PFSK-1 (cell line): ENCODE data around the gene STEAP1B.

Experiments used
- FOXP2 ChIP-seq: optimal IDR thresholded peaks from 2 replicates; pipeline ENCODE3; 2011; ENCODE audit warnings: borderline replicate concordance, control low read depth, inconsistent platforms; ENCODE audit not compliant: insufficient read depth; ENCODE audit errors: extremely low read length, extremely low read depth
- POLR2AphosphoS5 ChIP-seq: IDR thresholded peaks from 2 replicates; pipeline ENCODE4 v1.6.1; 2012; ENCODE audit warnings: low read depth, mild to moderate bottlenecking, control low read depth, low read length, moderate library complexity
- REST ChIP-seq, 2 experiments: IDR thresholded peaks; 2 replicates each; pipeline versions ENCODE4 v1.6.1 to v1.8.0; 2011 to 2012; ENCODE audit warnings: low read depth in 2 of 2, low read length in 2 of 2, control low read depth in 1 of 2, inconsistent platforms in 1 of 2, mild to moderate bottlenecking in 1 of 2, moderate library complexity in 1 of 2; ENCODE audit not compliant: insufficient read depth in 1 of 2
- SIN3A ChIP-seq: IDR thresholded peaks from 2 replicates; pipeline ENCODE4 v1.6.1; 2012; ENCODE audit warnings: mild to moderate bottlenecking, low read length, moderate library complexity, borderline replicate concordance; ENCODE audit not compliant: insufficient read depth
- TAF1 ChIP-seq: IDR thresholded peaks from 2 replicates; pipeline ENCODE4 v1.6.1; 2012; ENCODE audit warnings: low read length, control low read depth, borderline replicate concordance; ENCODE audit not compliant: insufficient read depth

STEAP1B gene

DNA sequence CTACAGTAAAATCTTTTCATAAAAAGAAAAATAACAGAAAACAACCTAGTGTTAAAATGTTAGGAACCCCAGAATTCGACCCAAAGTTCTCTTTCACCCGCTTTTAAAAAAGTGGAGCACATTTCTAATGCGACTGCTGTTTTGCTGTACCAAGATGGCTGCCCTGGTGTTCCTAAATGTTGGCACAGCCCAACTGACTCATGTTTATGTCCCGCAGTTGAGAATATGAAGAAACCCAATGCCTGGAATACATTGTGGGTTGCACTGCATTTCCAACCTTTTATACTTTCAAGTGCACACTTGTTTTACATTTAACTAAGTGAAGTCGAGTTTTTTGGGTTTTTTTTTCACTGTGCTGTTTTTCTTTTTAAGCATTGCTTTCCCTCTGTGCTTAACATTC is 944 bp downstream of the STEAP1B start:
- TF ChIP-seq TAF1 (no peak), SIN3A (no peak), POLR2AphosphoS5 (no peak), REST (IDR thresholded peaks at IDR 0.05; ENCODE audit: insufficient read depth in 1 of 2, low read depth in 2 of 2, low read length in 2 of 2) (no peak), FOXP2 (no peak)

- TF ChIP-seq SIN3A (no peak), REST (IDR thresholded peaks at IDR 0.05; ENCODE audit: insufficient read depth in 1 of 2, low read depth in 2 of 2, low read length in 2 of 2) (no peak), POLR2AphosphoS5 (no peak), TAF1 (no peak), FOXP2 (no peak)
Measured at GRCh38 chr7:22488643-22489462, 11.1 kb downstream of the STEAP1B start.

GRCh38 chr7:22487978-22488642 is 11.9 kb downstream of the STEAP1B start:
- TF ChIP-seq POLR2AphosphoS5: no peak
- TF ChIP-seq FOXP2: no peak
- no peak for TF ChIP-seq REST (IDR thresholded peaks at IDR 0.05; ENCODE audit: insufficient read depth in 1 of 2, low read depth in 2 of 2, low read length in 2 of 2)
- TF ChIP-seq TAF1: no peak
- TF ChIP-seq SIN3A: no peak

DNA sequence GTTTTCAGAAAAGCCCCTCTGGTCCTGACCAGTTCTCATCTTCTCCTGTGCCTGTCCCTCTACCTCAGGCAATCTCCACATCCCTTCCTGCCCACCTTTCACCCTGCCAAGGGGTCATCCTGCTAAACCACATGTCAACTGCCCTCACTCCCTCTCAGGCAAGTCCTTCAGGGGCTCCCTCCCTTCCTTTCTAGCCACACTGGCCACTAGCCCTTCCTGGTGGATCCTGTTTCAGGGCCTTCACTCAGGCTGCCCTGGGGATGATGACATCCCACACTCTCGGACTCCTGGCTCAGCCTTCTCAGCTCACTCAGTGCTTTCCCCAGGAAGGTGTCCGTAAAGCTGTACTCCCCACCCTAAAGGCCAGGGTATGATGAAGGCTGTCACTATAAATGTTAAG is 13.4 kb downstream of the STEAP1B start:
- no peak for TF ChIP-seq SIN3A
- TF ChIP-seq REST (IDR thresholded peaks at IDR 0.05; ENCODE audit: insufficient read depth in 1 of 2, low read depth in 2 of 2, low read length in 2 of 2): no peak
- TF ChIP-seq FOXP2: no peak
- no peak for TF ChIP-seq TAF1
- no peak for TF ChIP-seq POLR2AphosphoS5
